Activated naive CD8-positive, alpha-beta T cell treated with anti-CD3 and anti-CD28 coated beads, Interleukin-2, amount 50 U/mL, for 16 hours (primary cell): Measurements from ENCODE around the gene VSTM2L.

ENCODE experiments used
- DNase-seq: peaks from one replicate; pipeline ENCODE4 v3.0.0-alpha.2; 2020; ENCODE audit warnings: low read depth, low spot score

Gene VSTM2L

DNA sequence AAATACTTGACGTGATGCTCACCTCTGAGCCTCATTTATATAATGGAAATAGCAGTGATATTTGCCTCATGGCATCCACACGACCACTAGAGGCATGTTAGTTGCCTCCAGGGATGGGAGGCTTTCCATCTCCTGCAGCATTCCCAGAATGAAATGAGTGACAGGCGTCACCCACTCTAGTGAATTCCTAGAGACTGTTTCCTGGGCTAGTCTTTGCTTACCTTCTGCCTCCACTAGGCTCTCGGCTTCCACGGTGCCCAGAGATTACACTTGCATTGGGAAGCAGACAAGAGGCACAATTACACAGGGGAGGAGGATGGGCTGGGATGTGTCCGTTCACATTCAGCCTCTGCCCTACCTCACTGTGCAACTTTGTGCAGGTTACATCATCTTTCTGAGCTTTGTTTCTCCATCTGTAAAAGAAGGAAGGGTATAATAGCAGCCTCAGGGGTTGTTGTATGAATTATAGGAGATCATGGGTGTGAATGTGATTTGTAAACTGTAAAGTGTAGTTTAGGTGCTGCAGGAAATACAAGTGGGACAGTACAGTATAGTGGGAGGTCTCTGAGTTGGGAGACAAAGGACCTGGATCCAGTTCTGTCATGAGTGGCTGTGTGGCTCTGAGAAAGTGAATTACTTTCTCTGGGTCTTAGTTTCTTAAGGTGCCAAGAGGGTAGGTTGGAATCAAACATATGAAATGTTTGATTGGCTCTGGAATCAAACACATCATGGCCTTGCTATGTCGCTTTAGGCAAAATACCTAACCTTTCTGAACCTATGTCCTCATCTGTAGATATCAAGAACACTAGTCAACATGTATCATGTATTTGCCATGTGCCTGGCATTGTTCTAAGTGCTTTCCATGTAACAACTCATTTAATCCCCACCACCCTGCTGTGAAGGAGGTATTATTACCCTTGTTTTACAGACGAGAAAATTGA lies 3.6 kb upstream of the VSTM2L start:
- no peak for DNase-seq

DNA sequence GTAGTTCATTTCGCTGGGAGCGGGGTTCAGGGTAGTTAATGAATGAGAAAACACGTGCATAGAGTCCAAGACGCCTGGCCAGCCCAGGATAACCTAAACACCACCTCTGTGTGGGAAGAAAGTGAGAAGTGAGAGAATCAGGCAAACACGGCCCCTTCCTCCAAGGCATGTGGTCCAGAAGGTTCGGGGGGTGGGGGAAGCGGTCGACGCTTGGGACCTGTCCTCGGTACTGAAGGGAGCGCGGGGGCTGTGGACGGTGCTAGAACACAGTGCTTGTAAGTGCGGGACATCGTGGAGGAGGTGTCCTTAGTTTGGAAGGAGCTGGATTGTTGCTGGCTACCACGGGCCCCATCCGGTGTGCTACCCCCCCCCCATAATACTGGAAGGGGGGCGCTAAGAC lies 1.7 kb upstream of the VSTM2L start:
- no peak for DNase-seq

DNA sequence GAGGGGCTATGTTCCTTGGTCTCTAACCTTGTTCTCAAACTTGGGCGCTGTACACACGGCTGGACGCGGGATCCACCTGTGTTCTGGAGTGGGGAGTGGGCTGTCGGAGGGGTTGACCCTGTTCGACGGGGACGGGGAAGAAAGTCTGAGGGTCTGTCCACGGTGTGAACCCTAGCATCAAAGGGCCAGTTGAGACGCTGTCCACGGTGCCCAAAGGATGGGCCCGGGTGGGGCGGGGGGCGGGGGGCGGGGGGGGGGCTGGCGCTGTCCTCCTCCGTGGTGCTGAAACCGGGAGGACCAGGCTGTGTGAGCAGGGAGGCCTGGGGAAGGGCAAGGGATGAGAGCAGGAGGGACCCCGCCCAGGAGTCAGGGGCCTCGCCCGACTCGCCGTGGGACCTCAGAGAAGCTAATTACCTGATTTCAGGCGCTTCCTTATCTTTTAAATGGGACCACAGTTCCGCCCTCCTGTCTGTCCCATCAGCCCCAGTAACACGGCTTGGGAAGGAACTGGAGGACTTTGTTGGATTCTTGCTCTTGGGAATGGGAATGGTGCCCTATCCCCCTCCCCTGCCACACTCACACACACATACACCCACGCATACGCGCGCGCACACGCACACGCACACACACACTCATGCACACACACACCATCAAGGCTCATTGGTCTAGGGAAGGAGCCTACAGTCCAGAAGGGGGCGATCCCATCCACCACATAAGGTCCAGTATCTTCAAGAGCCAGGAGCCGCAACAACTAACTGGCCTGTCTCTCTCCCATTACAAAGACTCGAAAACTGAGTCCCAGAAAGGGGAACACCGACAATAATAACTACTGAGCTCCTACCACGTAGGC lies 1.0 kb upstream of the VSTM2L start:
- no peak for DNase-seq

DNA sequence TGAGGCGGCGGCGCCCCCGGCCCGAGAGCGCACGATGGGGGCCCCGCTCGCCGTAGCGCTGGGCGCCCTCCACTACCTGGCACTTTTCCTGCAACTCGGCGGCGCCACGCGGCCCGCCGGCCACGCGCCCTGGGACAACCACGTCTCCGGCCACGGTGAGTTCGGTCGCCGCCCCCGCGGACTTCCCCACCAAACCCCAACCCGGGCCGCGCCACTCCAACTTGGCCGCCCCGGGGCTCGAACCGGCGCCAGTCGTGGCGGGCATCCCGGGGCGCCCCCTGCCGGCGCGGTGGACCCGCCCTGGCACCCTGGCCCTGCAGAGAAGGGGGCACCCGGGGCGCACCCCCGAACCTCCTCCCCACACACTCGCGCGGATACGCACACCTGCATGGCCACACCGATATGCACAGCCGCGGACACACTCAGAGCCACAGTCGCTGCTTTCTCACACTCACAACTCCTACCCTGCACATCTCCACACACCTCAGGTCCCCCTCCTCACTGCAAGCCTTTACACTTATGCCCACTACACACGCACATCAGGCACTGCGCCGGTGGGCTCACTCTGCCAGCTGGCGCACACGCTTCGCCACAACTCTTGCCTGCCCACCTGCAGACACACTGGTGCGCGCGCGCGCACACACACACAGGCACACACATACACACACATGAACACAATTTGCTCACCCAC lies 535 bp downstream of the VSTM2L start:
- no peak for DNase-seq

DNA sequence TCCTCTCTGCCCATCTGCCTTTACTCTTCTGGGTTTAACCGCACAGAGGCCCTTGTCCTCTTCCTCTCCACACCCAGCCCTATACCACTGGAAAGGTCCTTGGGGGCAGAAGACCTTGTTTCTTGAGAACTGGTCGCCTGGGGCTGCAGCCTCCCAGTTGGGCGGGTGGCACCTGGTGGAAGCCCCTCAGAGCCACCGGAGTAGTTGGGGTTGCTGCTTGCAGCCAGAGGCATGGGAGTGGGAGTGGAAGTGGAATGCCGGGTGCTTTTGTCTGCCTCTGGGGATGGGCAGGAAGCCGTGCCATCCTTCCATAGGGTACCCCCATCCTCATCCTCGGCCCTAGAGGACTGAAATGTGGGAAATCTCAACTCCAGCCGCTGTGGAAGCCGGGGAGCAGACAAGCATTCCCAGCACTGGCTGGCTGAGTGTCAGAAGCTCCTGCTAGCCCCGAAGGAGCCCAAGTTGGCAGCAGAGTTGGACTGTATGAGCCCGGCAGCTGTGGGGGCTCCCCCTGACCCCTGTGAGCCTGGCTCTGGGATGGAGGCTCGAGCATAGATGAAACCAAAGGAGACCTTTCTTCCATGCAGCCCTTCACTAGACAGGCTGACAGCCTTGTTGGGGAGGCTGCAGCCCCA lies 1.2 kb downstream of the VSTM2L start:
- no peak for DNase-seq

DNA sequence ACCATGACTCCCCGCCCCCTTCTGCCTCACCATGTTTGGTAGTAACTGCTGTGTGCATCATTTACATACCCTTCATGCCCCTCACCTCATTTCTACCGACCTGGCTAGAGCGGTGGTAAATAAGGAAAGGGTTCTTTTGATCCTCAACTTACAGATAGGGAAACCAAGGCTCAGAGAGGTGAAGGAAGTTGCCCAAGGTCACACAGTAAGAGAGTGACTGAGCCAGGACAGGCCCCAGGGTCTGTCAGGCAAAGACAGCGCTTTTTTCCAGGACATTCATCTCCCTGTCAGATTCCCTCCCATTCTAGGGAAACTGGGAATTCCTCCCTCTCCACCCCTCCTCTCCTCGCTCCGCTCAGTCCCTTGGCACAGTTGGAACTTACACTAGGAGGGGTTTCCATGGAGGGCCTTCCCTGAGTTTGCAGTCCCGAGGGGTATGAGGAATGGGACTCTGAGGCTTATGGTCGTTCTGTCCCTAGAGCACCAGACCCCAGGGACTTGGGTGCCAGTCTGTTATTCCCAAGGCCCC lies 2.0 kb downstream of the VSTM2L start:
- DNase-seq, result no peak

DNA sequence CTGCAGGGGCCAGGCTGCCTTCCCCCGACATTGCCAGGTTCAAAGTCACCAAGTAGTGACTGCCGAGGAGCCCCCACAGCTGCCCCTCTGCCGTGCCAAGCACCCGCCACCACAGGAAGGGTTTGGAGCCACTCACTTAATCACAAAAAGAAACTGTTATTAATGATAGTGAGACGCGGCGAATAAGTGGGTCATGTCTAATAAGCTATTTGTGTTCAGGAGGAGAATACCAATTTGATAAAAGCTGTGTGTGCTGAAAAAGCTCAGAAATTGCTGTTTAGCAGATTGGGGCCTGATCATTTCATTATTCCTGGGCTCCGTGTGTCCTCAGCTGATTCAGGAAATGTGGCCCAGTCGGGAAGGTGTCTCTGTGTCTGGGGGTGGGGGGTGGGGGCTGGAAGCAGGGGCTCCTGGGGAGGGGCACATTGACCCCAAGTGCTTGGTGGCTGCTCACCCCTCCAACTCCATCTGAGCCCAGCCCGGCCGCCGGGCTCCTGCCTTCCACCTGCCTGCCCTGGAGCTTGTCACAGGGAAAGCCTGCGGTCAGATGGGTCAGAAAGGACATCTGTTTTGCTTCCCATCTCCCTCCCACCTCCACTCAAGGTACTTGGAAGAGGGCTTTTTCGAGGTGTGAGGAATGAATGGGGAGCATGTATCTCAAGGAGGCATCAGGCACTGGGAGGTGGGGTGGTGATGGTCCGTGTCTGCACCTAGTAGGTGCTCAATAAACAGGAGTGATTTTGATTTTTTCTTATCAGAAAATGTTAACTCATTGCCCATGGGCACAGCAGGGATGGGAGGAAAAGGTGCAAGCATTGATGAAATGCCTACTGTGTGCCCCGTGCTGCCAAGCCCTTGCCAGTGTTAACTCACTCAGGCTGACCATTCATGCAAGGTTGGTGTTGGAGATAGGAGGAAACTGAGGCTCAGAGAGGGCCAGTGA lies 3.0 kb downstream of the VSTM2L start:
- DNase-seq, result no peak

DNA sequence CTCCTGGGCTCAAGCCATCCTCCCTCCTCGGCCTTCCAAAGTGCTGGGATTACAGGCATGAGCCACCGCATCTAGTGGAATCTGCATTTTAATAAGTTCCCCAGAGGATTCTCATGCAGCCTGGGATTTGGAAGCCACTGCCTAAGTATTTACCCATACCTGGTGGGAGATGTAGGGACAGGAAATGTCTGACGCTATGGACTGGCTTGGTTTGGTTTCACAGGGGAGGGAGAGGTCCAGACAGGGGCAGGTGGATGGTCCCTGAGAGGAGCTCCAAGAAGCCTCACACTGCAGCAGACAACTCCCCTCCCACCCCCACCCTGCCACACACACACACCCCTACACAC lies 4.4 kb downstream of the VSTM2L start:
- no peak for DNase-seq

DNA sequence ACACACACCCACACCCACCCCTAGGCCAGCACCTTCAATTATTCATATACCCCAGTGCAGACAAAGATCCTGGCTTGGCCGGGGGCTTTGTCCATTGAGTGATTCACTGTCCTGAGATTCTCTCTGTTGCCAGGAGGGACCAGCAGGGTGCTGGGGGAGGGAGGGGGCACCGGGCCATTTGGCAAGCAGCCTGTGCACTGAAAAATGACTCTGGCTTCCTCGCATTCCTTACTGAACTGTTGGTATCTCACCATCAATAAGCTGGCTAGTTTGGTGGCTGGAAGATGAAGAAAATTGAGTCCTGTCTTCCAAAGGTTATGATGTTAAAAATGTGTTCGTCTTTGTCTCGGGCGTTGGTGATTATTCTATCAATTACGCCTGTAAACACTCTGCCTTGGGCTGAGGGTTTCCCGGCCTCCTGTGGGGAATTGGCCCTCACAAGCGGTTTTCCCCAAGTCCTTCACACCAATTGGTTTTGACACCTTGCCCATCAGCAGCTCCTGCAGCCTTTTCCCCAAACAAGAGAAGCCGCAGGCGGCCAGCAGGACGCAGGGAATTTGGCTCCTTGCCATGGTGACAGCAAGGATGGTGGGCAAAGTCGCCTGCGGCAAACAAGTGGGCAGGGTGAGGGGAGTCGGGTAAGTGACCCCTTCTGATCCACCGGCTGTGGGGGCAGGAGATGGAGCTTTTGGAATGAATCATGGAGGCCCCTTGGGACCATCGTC lies 4.9 kb downstream of the VSTM2L start:
- DNase-seq, result no peak

DNA sequence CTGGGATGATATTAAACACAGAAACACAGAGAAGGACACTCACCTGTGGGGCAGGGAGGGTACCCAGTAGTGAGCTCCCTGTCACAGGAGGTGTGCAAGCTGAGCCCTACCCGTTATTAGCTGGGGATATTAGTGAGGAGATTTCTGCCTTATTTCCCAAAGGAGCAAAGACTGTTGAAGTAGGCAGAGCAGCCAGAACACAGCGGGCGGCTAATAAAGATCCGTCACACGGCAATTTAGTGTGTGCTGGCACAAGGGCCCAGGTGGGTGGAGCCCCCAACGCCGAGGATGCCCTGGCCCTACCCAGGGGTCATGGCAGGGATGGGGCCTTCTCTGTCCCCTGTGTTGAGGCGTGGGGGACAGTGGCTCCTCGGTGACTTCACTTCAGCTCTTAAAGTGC lies 8.3 kb downstream of the VSTM2L start:
- no peak for DNase-seq

DNA sequence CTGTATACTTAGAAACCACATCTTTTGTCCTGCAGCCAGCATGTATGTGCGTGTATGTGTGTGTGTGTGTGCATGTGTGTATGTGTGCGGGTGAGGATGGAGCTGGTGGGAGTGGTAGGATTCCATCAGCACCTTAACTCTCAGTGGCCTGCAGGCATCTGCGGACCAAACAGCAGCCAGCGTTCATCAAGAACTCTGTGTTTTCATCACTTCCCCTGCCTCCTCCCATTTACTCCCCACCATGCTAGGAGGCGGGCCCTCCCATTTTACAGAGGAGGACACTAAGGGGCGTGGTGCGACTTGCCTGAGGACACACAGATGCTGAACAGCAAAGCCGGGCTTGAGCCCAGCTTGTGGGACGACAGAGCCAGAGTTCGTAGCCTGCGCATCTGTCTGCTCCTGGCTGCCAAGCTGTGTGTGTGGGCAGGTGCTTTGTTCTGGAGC lies 8.9 kb downstream of the VSTM2L start:
- DNase-seq, result no peak

DNA sequence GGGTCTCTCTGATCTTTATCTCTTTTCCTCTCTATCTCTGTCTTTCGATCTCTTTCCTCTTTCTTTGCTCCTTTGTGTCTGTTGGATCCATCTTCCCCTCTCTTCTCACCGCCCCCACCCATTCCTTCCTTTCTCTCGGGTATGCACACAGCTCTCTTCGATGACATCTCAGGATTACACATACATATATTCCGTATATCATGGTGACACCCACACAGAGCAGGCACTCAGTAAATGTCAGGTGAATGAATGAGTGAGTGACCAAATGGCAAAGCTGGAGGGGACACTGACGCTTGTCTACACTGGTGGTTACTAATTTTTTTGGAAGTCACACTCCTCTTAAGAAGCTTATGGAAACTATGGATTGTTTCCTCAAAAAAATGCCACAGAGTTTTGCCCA lies 9.9 kb downstream of the VSTM2L start:
- DNase-seq, result no peak

DNA sequence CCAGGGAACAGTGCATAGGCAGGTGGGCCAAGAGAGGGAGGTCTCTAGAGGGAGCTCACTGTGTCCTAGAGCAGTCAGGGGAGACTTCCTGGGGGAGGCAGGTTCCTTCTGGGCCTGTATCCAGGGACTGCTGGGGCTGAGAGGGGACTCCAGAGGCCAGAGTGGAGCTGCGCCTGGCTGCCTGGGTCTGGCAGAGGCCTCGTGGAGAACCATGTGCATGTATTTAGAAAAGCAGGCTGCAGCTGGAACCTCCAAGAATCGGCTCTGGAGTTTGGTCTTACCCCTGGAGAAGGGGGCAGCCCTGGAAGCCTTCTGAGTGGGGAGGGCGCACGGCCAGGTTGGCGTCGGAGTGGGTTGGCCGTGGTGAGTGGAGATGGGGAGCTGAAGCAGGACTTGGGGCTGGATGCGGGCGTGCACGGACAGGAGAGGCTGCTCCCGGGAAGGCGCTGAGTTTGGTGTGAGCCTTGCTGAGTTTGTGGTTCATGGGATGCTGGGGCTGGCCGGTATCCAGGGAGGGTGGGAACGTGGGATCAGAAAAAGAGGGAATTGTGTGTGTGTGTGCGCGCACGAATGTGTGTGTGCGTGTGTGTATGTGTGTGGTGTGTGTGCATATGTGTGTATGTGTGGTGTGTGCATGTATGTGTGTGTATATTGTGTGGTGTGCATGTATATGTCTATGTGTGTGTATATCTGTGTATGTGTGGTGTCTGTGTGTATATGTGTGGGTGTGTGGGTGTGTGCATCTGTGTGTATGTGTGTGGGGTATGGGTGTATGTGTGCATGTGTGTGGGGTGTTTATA lies 10.8 kb downstream of the VSTM2L start:
- DNase-seq, result no peak

DNA sequence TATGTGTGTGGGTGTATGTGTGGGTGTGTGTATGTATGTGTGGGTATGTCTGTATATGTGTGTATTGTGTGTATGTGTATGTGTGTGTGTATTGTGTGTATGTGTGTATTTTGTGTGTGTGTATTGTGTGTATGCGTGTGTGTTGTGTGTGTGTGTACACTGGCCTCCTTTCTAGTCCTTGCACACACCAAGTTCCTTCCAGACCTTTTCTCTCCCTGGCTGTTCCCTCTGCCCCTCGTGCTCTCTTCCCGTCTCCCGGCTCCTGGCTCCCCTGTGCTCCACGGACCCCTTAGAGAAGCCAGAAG lies 11.4 kb downstream of the VSTM2L start:
- no peak for DNase-seq

DNA sequence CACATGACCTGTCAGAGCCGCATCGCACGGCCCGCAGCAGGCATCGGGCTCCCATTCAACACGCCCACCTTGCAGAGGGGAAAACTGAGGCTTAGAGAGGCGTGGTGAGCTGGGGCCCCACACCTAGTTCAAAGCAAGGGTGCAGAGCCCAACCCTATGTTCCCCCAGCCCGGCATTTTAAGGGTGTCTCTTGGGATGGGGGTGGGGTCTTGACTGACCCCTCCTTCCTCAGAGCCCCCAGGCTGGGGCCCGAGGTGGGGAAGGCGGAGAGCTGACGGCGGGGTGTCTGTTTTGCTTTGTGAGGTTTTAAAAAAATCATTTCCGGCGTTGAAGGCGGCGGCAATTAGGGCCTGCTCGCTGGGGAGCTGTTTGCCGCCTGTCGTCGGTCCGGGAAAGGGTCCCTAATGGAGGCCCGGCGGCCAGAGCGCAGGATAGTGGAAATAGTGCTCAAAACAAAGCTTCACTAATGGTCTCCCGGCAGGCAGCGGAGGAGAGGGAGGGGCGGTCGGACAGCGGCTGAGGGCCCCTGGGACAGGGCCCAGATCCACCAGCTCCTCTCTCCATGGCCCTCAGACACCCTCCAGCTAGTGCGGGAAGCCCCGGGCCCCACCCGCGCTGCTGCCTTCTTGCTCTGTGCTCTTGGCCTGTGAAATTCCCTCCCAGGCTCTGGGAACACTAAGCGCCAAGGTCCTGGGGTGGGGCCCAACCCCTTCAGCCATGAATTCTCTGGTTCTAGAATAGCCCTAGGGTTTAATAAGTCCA lies 11.9 kb downstream of the VSTM2L start:
- DNase-seq, result no peak

DNA sequence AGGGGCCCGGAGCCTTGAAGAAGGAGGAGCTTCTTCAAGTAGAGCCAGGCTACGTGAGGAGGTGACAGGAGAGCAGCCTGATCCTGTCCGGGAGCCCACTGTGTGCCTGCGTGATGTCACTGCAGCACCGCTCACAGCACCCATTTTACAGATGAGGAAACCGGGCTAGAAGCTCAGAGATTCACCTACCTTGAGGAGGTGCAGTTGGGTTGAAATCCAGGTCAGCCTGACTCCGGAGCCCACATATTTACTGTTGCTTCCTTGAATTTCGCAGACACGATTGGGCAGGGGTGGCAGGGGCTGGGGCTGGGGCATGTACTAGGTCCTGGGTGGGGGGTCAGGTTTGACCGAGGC lies 12.5 kb downstream of the VSTM2L start:
- DNase-seq, result no peak

DNA sequence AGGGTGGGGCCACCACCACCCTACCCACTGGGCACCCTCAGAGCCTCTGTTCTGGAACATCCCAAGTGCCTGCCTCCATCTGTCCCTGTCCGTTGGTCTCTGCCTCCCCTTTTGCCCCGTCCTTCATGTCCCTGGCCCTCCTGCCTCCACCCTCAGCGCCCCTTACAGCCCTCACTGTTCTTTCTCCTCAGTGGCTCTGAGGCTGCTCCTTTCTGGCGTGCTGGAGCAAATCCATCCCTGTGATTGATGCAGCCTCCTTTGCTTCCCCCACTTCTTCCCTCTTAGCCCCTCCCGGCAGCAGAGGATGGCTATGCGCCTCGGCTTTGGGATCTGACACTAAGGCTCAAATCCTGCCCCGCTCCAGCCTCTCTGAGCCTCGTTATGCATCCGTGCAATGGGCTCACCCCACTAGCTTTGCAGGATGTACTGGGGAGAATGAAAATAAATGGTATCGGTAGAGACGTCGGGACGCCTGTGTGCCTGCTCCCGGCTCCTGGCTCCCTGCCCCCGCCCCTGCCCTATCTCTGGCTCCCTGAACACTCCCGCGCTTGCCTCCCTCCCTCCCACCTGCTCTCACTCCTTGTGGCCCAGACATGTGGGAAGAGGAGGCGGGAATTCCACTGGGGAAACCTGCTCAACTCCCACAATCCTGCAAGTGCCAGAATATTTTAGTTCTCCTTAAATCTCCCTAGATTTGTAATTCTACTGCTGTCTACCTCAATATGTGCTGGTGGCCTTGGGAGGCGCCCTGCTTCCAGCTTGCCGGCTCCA lies 13.1 kb downstream of the VSTM2L start:
- no peak for DNase-seq

DNA sequence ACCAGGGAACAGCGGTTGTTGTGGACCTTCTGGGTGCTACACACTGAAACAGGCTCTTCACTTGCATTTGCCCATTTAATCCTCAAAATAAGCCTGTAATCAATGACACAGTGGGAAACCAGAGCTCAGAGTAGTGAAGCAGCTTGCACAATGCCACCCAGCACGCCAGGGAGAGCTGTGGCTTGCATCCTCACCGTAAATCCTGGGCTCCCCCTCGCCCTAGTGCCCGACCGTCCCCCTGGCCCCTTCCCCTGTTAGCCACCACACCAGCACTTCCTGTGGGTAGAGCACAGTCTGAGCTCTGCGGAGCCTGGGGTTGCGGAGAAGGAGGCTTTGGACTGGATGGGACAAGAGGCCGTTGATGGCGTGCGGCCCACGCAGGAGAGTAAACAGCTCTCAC lies 14.5 kb downstream of the VSTM2L start:
- no peak for DNase-seq
